ENCODE measurements around the gene TMEM91. TPM values are rescaled to one million over a fixed set of nuclear protein-coding genes. Genes with fewer than 3 reads are reported as not detected.

TMEM91 gene
- total RNA-seq, 1 donor = 2.6 TPM

DNA sequence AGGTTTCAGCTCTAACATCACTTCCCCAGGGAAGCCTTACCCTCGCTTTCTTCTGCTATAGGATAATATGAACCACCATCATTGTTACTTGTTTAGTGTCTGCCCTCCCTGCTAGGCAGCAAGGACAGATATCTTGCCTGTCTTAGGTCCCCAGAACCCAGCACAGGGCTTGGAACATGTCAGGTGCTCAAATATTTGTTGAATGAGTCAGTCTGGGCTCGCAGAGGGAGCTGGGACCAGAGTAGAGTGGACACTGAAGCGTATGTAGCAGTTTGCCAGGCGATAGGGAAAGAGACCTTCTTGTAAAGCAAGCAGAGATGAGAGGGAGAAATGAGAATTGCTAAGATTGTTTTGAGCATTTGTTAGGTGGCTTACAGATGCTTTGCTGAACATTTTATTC, 33.0 kb downstream of the TMEM91 start:
- H3K4me3 ChIP-seq (ENCODE audit: low read depth, low read length) = no peak overlapping the region
- TF ChIP-seq, protein P1, sequence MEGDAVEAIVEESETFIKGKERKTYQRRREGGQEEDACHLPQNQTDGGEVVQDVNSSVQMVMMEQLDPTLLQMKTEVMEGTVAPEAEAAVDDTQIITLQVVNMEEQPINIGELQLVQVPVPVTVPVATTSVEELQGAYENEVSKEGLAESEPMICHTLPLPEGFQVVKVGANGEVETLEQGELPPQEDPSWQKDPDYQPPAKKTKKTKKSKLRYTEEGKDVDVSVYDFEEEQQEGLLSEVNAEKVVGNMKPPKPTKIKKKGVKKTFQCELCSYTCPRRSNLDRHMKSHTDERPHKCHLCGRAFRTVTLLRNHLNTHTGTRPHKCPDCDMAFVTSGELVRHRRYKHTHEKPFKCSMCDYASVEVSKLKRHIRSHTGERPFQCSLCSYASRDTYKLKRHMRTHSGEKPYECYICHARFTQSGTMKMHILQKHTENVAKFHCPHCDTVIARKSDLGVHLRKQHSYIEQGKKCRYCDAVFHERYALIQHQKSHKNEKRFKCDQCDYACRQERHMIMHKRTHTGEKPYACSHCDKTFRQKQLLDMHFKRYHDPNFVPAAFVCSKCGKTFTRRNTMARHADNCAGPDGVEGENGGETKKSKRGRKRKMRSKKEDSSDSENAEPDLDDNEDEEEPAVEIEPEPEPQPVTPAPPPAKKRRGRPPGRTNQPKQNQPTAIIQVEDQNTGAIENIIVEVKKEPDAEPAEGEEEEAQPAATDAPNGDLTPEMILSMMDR (IDR thresholded peaks at IDR 0.05; ENCODE audit: insufficient read depth, low read depth, low read length) = no peak
- peak; percentile 50 for DNase-seq (ENCODE audit: low read depth)

DNA sequence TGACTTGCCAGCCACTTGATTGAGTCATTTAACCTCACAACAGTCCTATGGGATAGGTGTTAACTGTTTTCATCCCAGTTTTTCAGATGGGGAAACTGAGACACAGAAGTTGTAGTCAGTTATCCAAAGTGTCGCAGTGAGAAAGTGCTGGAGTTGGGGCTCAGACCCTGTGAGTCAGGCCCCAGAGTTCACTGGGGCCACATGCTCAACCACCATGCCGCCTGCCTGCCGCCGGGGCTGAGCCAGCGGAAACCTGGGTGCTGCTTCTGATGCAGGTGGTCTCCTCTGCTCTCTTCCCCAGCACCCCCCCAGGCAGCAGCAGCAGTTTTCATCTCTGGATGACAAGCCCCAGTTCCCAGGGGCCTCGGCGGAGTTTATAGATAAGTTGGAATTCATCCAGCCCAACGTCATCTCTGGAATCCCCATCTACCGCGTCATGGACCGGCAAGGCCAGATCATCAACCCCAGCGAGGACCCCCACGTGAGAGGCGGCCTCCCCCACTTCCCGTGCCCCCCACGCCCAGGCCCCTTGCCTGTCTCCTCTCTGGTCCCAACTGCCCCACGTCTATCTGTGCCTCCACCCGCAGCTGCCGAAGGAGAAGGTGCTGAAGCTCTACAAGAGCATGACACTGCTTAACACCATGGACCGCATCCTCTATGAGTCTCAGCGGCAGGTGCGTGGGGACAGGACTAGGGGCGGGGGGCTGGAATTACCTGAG, 34.2 kb downstream of the TMEM91 start:
- no peak for DNase-seq (ENCODE audit: low read depth)
- TF ChIP-seq, protein P1 (IDR thresholded peaks at IDR 0.05; ENCODE audit: insufficient read depth, low read depth, low read length) = no peak

GRCh38 chr19:41411100-41411967, 35.0 kb downstream of the TMEM91 start:
- H3K4me3 ChIP-seq (ENCODE audit: low read depth, low read length) = no peak overlapping the region
- DNase-seq (ENCODE audit: low read depth) = no peak
- TF ChIP-seq, protein P1 (IDR thresholded peaks at IDR 0.05; ENCODE audit: insufficient read depth, low read depth, low read length) = no peak

More for the DNA sequence above, 34.2 kb downstream of the TMEM91 start:
- no peak overlapping the region for H3K4me3 ChIP-seq (ENCODE audit: low read depth, low read length)

- H3K4me3 ChIP-seq (ENCODE audit: low read depth, low read length) = no peak overlapping the region
- DNase-seq (ENCODE audit: low read depth) = no peak
- TF ChIP-seq, protein P1 (IDR thresholded peaks at IDR 0.05; ENCODE audit: insufficient read depth, low read depth, low read length) = no peak
Observed at GRCh38 chr19:41411968-41412265, 35.6 kb downstream of the TMEM91 start.

DNA sequence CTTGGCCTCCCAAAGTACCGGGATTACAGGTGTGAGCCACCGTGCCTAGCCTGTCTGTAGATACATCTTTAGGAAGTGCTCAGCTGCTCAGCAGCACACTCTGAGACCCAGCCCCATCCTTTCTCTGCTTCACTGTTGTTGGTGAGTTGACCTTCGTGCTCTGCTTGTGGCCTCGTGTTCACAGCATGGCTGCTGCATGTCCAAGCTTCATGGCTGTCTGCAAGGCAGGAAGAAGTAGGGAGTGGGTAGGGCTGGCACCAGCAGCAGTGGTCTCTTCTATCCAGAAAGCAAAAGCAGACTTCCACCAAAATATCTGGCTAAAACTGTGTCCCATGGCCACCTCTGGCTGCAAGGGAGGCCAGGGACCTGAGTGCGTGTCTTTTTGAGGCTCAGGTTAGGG, 36.6 kb downstream of the TMEM91 start:
- TF ChIP-seq, protein P1 (IDR thresholded peaks at IDR 0.05; ENCODE audit: insufficient read depth, low read depth, low read length) = no peak

GRCh38 chr19:41413947-41414346, 37.6 kb downstream of the TMEM91 start:
- TF ChIP-seq, protein P1 (IDR thresholded peaks at IDR 0.05; ENCODE audit: insufficient read depth, low read depth, low read length) = no peak
- no peak for DNase-seq (ENCODE audit: low read depth)
- H3K4me3 ChIP-seq (ENCODE audit: low read depth, low read length) = no peak overlapping the region

More for the DNA sequence above, 36.6 kb downstream of the TMEM91 start:
- no peak overlapping the region for H3K4me3 ChIP-seq (ENCODE audit: low read depth, low read length)
- no peak for DNase-seq (ENCODE audit: low read depth)

Measured in fibroblast of villous mesenchyme (primary cell).